Lower leg skin (tissue), 4 donors: ENCODE measurements around the gene KRT33A. TPM values are rescaled to one million over a fixed set of nuclear protein-coding genes. Genes with fewer than 3 reads are reported as not detected.

Experiments
- DNase-seq, 2 donors: peaks; one replicate each; pipeline ENCODE4 v3.0.0-alpha.2; 2019; ENCODE audit warnings: low spot score in 2 of 2
- H3K4me3 ChIP-seq: fragments of 200-600 bp; sonication (generic); 2 replicates; pipeline ENCODE4 v1.5.1; 2017; ENCODE audit warnings: mild to moderate bottlenecking, low read depth; ENCODE audit not compliant: poor library complexity, severe bottlenecking
- POLR2A ChIP-seq, 2 donors: fragments of 450-650 bp; IDR thresholded peaks; one replicate each; pipeline ENCODE4 v1.6.1; 2016 to 2017; ENCODE audit warnings: antibody characterized with exemption in 2 of 2, mild to moderate bottlenecking in 1 of 2, moderate library complexity in 1 of 2
- WGBS, 2 donors: methylation state at CpG; one replicate each; pipeline ENCODE4 v1.1.5; 2018; 5-methylcytosine and 5-hydroxymethylcytosine counted together
- intact Hi-C: fragments of 100-400 bp; cut with DNase I; formaldehyde crosslinking; loops from one replicate; pipeline ENCODE4 v1.15.0; 2023; ENCODE audit warnings: low total_unique reads
- total RNA-seq, 4 donors: library from RNA; depleted of rRNA; stranded (reverse); fragments of >200 nt; gene quantifications; one replicate each; pipeline ENCODE4 v1.1.0, GENCODE V29; 2016
- TF ChIP-seq, protein P1 (sequence below), 3 donors: fragments of 450-650 bp; IDR thresholded peaks; one replicate each; pipeline ENCODE4 v1.5.1; 2016; ENCODE audit warnings: antibody characterized with exemption in 3 of 3, mild to moderate bottlenecking in 3 of 3, moderate library complexity in 2 of 3

The KRT33A gene
- total RNA-seq, 4 donors from 2014 or later = 0.25 to 73.9 (median 11.0) TPM; not detected in 1

GRCh38 chr17:41369023-41369422, 18.4 kb upstream of the KRT33A start:
- TF ChIP-seq, protein P1, sequence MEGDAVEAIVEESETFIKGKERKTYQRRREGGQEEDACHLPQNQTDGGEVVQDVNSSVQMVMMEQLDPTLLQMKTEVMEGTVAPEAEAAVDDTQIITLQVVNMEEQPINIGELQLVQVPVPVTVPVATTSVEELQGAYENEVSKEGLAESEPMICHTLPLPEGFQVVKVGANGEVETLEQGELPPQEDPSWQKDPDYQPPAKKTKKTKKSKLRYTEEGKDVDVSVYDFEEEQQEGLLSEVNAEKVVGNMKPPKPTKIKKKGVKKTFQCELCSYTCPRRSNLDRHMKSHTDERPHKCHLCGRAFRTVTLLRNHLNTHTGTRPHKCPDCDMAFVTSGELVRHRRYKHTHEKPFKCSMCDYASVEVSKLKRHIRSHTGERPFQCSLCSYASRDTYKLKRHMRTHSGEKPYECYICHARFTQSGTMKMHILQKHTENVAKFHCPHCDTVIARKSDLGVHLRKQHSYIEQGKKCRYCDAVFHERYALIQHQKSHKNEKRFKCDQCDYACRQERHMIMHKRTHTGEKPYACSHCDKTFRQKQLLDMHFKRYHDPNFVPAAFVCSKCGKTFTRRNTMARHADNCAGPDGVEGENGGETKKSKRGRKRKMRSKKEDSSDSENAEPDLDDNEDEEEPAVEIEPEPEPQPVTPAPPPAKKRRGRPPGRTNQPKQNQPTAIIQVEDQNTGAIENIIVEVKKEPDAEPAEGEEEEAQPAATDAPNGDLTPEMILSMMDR (IDR thresholded peaks at IDR 0.05) = no peak
- TF ChIP-seq POLR2A (IDR thresholded peaks at IDR 0.05) = no peak
- H3K4me3 ChIP-seq = no peak overlapping the region
- DNase-seq = no peak
- 86 to 89% methylated on average over 2 of the region's 2 CpGs for whole genome bisulfite sequencing, 2 donors
- intact Hi-C loops = no loop called here

DNA sequence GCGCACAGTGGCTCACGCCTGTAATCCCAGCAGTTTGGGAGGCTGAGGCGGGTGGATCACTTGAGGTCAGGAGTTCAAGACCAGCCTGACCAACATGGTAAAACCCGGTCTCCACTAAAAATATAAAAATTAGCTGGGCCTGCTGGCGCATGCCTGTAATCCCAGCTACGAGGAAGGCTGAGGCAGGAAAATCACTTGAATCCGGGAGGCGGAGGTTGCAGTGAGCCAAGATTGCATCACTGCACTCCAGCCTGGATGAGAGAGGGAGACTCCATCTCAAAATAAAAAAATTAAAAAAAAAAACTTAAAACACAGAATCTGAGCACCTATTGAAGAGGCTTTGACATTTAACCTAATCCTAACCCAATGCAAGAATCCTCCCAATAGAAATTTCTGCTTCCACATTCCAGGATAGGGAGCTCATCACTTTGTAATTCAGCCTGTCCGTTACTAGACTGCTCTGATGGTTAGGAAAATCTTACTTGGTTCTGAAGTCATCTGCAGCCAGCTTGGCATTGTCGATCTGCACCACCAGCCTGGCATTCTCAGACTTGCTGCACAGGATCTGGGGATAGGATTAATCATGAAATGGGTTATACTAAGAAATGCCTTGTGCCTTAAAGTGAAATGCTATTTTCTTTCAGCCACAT, 16.9 kb upstream of the KRT33A start:
- H3K4me3 ChIP-seq = no peak overlapping the region
- TF ChIP-seq, protein P1 (IDR thresholded peaks at IDR 0.05) = no peak
- no peak for TF ChIP-seq POLR2A (IDR thresholded peaks at IDR 0.05)
- DNase-seq = no peak
- 49 to 59% methylated on average over 10 of the region's 10 CpGs for WGBS, 2 donors
- intact Hi-C loops = no loop called here

DNA sequence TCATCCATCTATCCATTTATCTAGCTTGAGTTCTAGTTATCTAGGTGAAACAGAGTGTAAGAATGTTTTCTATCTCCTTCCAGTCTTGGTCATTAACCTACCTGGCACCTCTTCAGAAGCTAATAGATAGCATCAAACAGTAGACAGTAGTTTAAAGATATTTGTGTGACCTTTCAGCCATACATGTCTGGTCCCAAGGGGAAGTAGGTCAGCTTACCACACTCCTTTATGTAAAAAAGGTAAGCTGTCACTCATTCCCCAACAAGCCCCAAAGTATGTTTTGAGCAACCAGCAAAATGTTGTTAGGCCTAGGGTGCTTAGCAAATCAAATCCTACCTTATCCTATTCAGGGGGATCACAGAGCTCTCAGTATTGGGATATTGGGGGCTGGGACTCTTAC, 15.4 kb upstream of the KRT33A start:
- TF ChIP-seq, protein P1 (IDR thresholded peaks at IDR 0.05) = no peak
- no peak for TF ChIP-seq POLR2A (IDR thresholded peaks at IDR 0.05)
- DNase-seq = no peak
- intact Hi-C loops = no loop called here
- no peak overlapping the region for H3K4me3 ChIP-seq

- no peak overlapping the region for H3K4me3 ChIP-seq
- TF ChIP-seq POLR2A (IDR thresholded peaks at IDR 0.05) = no peak
- TF ChIP-seq, protein P1 (IDR thresholded peaks at IDR 0.05) = no peak
- WGBS, 2 donors = 68 to 76% methylated on average over 2 of the region's 2 CpGs
- intact Hi-C loops = no loop called here
- DNase-seq = no peak
Measured at GRCh38 chr17:41363881-41364280, 13.3 kb upstream of the KRT33A start.

- no peak for DNase-seq
- TF ChIP-seq, protein P1 (IDR thresholded peaks at IDR 0.05) = no peak
- TF ChIP-seq POLR2A (IDR thresholded peaks at IDR 0.05) = no peak
- no peak overlapping the region for H3K4me3 ChIP-seq
- intact Hi-C loops = no loop called here
- 77 to 78% methylated on average over 5 of the region's 5 CpGs for WGBS, 2 donors
Measured at GRCh38 chr17:41360296-41360995, 9.8 kb upstream of the KRT33A start.
